ENCODE data around the gene RSRC1.

GRCh38 chr3:158540066-158540465, 430.2 kb downstream of the RSRC1 start:
- TF ChIP-seq EZH2 (IDR thresholded peaks at IDR 0.05; ENCODE audit: borderline replicate concordance) (no peak), CTCF (IDR thresholded peaks at IDR 0.05; ENCODE audit: poor library complexity) (no peak)

All from hepatocyte (in vitro differentiated cells).